ENCODE data around the gene GARIN5B.

The GARIN5B gene

DNA sequence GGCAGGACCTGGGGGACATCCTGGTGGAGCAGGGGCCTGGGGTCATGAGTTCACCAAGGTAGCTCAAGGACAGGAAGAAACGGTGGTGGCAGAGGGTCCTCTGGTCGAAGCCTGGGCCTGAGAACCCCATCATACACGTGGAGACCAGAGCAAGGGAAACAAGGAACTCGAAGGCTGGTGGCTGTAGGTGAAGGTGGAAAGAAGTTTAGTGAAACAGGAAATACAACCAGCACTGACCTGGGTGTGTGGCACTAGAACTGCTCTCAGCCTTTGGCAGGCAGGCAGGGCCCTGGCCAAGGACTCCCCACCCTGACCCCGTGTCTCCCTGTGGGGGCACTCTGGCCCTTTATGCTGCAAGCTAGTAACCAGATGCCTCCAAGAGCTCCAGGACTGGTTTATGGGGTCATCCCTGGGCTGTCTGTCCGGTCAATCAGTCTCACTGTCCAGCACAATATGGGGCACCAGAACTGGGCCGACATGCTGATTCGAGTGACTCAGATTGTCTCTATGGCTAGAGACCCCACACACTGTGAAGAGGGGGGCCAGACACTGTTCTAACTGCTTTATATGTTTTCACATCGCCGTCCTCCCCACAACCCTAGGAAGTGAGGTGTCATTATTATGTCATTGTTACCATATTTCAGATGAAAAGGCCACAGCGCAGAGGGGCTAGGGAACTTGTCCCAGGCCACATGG is 12.3 kb downstream of the GARIN5B start:
- TF ChIP-seq Cebpa-rat (IDR thresholded peaks at IDR 0.05): no peak
- H3K9me3 ChIP-seq (replicated peaks in 1 of 11): no peaks in the 10 kb centered on the region
- H3K9ac ChIP-seq: peak overlapping the region in 1 of 11 experiments; percentile 45; a peak in 1 of 22 replicates
- peaks cover 0 to 28% (median 0%) of the 10 kb centered on the region in 11 experiments; a peak in 5 of 22 replicates for H4K20me1 ChIP-seq
- peaks cover 23 to 72% (median 60%) of the 10 kb centered on the region in 10 experiments for H3K4me1 ChIP-seq
- H3K36me3 ChIP-seq: peaks cover 0 to 23% (median 10%) of the 10 kb centered on the region in 11 experiments; a peak in 14 of 22 replicates
- H3K27ac ChIP-seq: no peak overlapping the region
- peaks cover 43 to 48% (median 44%) of the 10 kb centered on the region in 11 experiments for H3K27me3 ChIP-seq
- peak overlapping the region in 4 of 11 experiments; percentile 55 to 86 (median 65); a peak in 5 of 22 replicates for H3K4me2 ChIP-seq
- no peak overlapping the region for H3K4me3 ChIP-seq

DNA sequence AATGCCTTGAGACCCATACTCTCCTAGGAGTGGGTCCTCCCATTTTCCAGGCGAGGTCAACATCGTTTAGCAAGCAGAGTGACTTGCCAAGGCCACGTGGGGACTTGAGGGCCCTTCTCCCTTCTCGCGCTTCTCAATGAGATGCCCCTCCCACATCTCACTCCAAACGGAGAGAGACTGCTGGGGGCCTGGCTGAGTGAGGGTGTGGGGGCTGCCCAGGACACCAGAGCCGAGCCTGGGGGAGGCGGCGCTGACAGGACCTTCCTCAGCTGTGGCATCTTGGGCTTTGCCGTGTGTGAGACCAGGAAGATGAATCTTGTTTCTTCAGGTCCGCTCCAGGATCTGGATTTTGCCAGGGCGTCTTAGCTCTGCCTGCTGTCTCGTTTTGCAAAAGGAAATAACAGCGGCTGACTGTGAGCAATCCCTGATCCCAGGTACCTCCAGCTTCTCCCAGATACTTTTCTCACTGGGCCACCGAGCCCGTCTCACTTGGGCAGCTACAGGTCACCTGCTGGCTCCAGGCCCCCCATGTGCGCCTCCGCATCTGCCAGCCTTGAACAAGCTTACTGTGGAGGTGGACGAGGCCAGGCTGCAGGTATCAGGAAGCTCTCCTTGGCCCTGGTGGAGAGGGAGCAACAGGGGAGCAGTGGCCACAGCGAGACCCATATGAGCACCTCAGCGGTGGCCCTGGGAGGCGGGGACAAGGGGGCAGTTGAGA is 14.6 kb downstream of the GARIN5B start:
- H3K4me3 ChIP-seq: no peak overlapping the region

DNA sequence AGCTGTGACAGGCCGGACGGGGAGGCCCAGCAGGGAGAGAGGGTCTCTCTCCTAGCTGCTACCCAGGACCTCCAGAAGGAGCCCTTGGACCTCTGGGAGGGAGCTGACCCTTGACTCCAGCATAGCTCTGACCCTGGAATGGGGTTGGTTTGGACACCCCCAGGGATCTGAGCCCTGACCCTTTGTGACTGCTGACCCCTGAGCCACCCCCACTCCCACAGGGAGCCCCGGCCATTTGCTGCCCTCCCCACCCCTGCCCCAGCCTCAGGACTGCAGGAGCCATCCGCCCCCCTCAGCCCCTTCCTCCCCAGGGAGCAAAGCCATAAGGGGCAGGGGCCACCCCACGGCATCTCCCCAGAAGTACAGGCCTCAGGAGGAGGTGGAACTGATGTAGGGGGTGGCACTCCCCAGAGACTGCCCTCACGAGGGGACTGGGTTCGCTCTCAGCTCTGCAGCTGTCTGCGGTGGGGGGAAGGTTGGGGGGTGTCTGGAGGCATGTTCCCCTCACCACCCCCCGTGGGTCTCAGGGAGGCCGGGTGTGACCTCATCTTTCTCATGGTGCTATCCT is 15.5 kb downstream of the GARIN5B start:
- no peak for TF ChIP-seq Cebpa-rat (IDR thresholded peaks at IDR 0.05)

More for the DNA sequence above, 14.6 kb downstream of the GARIN5B start:
- peak overlapping the region in 4 of 11 experiments; percentile 5 to 41 (median 22); a peak in 5 of 22 replicates for H3K27ac ChIP-seq
- H3K36me3 ChIP-seq: peaks cover under 1 to 46% (median 21%) of the 10 kb centered on the region in 11 experiments; a peak in 19 of 22 replicates
- H3K4me2 ChIP-seq: peak overlapping the region in 10 of 11 experiments; percentile 6 to 80 (median 57); a peak in 18 of 22 replicates
- peaks cover 20 to 25% (median 22%) of the 10 kb centered on the region in 11 experiments for H3K27me3 ChIP-seq
- H3K4me1 ChIP-seq: peaks cover 24 to 88% (median 71%) of the 10 kb centered on the region in 10 experiments
- H3K9me3 ChIP-seq (replicated peaks in 1 of 11): no peaks in the 10 kb centered on the region
- peak overlapping the region in 7 of 11 experiments; percentile 10 to 59 (median 41); a peak in 9 of 22 replicates for H3K9ac ChIP-seq
- H4K20me1 ChIP-seq: peaks cover 0 to 43% (median 0%) of the 10 kb centered on the region in 11 experiments; a peak in 5 of 22 replicates
- no peak for TF ChIP-seq Cebpa-rat (IDR thresholded peaks at IDR 0.05)

DNA sequence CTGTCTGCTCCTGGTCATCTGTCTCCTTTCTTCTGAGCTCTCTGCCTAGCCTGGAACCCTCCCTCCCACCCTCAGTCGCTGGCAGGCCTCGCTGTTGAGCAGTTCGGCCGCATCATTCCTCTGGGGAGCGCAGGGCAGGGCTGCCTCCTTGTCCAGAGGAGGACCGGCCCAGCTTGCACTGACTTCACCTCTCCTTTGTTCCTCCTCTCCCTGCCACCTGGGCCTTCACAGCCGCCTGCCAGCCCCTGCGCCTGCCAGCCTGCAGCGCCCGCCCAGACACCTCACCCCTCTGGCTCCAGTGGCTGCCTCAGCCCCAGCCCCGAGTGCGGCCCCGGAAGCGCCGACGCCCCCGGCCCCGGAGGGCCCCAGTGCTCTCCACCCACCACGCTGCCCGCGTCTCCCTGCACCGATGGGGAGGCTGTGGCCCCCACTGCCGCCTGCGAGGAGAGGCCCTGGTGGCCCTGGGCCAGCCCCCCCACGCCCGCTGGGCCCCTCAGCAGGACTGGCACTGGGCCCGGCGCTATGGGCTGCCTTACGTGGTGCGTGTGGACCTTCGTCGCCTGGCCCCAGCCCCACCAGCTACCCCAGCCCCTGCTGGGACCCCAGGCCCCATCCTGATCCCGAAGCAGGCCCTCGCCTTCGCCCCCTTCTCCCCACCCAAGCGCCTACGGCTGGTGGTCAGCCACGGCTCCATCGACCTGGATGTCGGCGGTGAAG is 16.2 kb downstream of the GARIN5B start:
- H3K9ac ChIP-seq: peak overlapping the region in 5 of 11 experiments; percentile 26 to 59 (median 43); a peak in 8 of 22 replicates
- peaks cover 4 to 9% (median 6%) of the 10 kb centered on the region in 11 experiments for H3K27me3 ChIP-seq
- H3K4me2 ChIP-seq: peak overlapping the region in 8 of 11 experiments; percentile 54 to 80 (median 64); a peak in 12 of 22 replicates
- peaks cover 14 to 62% (median 36%) of the 10 kb centered on the region in 11 experiments for H3K36me3 ChIP-seq
- no peaks in the 10 kb centered on the region for H3K9me3 ChIP-seq (replicated peaks in 1 of 11)
- TF ChIP-seq Cebpa-rat (IDR thresholded peaks at IDR 0.05): no peak
- H3K27ac ChIP-seq: peak overlapping the region in 2 of 11 experiments; percentile 21 to 41; a peak in 2 of 22 replicates
- no peak overlapping the region for H3K4me3 ChIP-seq
- H4K20me1 ChIP-seq: peaks cover 2 to 49% (median 4%) of the 10 kb centered on the region in 11 experiments; a peak in 14 of 22 replicates
- H3K4me1 ChIP-seq: peaks cover 20 to 88% (median 71%) of the 10 kb centered on the region in 10 experiments

More for the DNA sequence above, 15.5 kb downstream of the GARIN5B start:
- H3K4me2 ChIP-seq: peak overlapping the region; percentile 6 to 80 (median 57); a peak in 18 of 22 replicates
- H3K27me3 ChIP-seq: peaks cover 11 to 15% (median 13%) of the 10 kb centered on the region in 11 experiments
- H3K36me3 ChIP-seq: peaks cover 10 to 56% (median 30%) of the 10 kb centered on the region in 11 experiments; a peak in 21 of 22 replicates
- peak overlapping the region in 5 of 11 experiments; percentile 26 to 59 (median 43); a peak in 9 of 22 replicates for H3K9ac ChIP-seq
- no peak overlapping the region; a peak in 1 of 20 replicates for H3K4me3 ChIP-seq
- no peaks in the 10 kb centered on the region for H3K9me3 ChIP-seq (replicated peaks in 1 of 11)
- H3K27ac ChIP-seq: peak overlapping the region in 3 of 11 experiments; percentile 21 to 41 (median 26); a peak in 4 of 22 replicates
- H3K4me1 ChIP-seq: peaks cover 22 to 88% (median 71%) of the 10 kb centered on the region in 10 experiments
- peaks cover 0 to 44% (median 0%) of the 10 kb centered on the region in 11 experiments; a peak in 4 of 22 replicates for H4K20me1 ChIP-seq

DNA sequence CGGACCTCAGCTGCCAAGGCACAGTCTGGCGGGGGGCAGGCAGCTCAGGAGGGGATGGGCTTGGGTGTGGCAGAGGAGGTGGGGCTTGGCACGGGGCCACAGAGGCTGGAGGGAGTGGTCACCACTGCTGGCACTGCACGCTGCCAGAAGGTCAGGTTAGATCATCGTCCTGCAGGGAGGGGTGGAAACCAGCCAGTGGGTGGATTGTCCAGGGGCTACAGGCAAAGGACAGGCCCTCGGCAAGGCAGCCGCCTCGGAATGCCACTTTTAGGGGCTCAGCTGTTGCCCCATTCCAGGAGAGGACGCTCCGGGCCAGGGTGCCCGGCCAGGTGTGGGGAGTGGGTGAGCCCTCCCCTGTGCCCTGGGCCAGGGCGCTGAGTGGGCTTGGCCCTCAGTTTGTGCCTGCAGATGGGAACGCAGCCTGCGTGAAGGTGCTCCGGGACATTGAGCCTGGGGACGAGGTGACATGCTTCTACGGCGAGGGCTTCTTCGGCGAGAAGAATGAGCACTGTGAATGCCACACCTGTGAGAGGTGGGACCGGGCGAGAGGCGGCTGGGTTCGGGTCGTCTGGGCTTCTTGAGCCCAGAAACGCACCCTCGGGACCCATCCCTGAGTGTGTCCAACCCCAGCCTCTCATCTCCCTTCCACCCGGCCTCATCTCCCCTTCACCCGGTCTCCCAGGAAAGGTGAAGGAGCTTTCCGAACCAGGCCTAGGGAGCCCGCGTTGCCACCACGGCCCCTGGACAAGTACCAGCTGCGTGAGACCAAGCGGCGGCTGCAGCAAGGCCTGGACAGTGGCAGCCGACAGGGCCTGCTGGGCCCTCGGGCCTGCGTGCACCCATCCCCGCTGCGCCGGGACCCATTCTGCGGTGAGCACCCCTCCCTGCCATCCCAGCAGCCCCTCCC is 17.0 kb downstream of the GARIN5B start:
- peak overlapping the region in 1 of 11 experiments; percentile 31; a peak in 1 of 22 replicates for H3K4me2 ChIP-seq
- H3K9ac ChIP-seq: peak overlapping the region in 1 of 11 experiments; percentile 19; a peak in 2 of 22 replicates
- H3K27me3 ChIP-seq: peaks cover 0 to under 1% (median 0%) of the 10 kb centered on the region in 11 experiments; a peak in 1 of 22 replicates
- H3K4me3 ChIP-seq: no peak overlapping the region
- H3K4me1 ChIP-seq: peaks cover 19 to 87% (median 70%) of the 10 kb centered on the region in 10 experiments
- H3K36me3 ChIP-seq: peaks cover 16 to 66% (median 38%) of the 10 kb centered on the region in 11 experiments
- peak overlapping the region in 1 of 11 experiments; percentile 2; a peak in 1 of 22 replicates for H3K27ac ChIP-seq
- H4K20me1 ChIP-seq: peaks cover 6 to 56% (median 10%) of the 10 kb centered on the region in 11 experiments; a peak in 14 of 22 replicates
- no peak for TF ChIP-seq Cebpa-rat (IDR thresholded peaks at IDR 0.05)
- no peaks in the 10 kb centered on the region for H3K9me3 ChIP-seq (replicated peaks in 1 of 11)

DNA sequence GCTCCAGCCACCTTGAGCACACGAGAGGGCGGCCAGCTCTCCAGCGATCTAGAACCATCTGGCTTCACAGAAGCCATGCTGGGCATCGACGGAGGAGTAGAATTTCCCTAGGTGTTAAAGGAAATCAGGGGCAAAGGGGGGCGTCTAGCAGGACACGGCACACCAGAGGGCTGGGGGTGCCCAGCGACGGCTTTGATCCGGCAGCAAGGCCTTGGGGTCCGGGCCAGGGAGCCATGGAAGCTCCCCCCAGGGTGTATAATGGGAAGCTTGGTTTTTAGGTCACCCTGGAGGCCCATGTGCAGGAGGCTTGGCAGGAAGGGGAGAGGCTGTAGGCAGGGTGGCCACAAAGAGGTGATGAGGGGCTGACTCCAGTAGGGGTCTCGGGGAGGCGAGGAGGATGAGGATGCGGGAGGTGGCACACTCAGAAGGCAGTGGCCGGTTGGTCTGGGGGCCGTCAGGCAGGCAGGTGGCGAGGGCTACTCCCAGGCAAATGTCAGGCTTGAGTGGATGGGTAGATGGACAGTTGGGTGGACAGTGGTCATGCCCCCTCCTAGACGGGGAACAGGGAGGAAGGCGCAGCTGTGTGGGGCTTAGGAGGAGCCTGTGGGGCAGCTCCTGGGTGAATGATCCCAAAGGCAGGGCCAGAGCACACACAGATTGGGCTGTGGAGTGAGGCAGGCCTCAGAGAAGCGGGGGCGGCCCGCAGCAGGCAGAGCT is 17.8 kb downstream of the GARIN5B start:
- no peak overlapping the region for H3K4me3 ChIP-seq
- H3K9me3 ChIP-seq (replicated peaks in 1 of 11): no peaks in the 10 kb centered on the region
- peaks cover 16 to 66% (median 38%) of the 10 kb centered on the region in 11 experiments for H3K36me3 ChIP-seq
- peak overlapping the region in 1 of 11 experiments; percentile 2; a peak in 1 of 22 replicates for H3K27ac ChIP-seq
- peak overlapping the region in 3 of 11 experiments; percentile 18 to 33 (median 19); a peak in 4 of 22 replicates for H3K9ac ChIP-seq
- H3K27me3 ChIP-seq: no peaks in the 10 kb centered on the region
- H3K4me2 ChIP-seq: peak overlapping the region in 3 of 11 experiments; percentile 13 to 46 (median 31); a peak in 2 of 22 replicates
- H4K20me1 ChIP-seq: peaks cover 6 to 56% (median 10%) of the 10 kb centered on the region in 11 experiments; a peak in 14 of 22 replicates
- no peak for TF ChIP-seq Cebpa-rat (IDR thresholded peaks at IDR 0.05)
- H3K4me1 ChIP-seq: peaks cover 19 to 86% (median 72%) of the 10 kb centered on the region in 10 experiments
